Adrenal gland (tissue), 12 donors: Measurements from ENCODE around the gene METTL1. TPM values are rescaled to one million over a fixed set of nuclear protein-coding genes. Genes with fewer than 3 reads are reported as not detected.
A peak's percentile ranks its signal among the peaks of the same experiment; 100 is the strongest.

Experiments
- DNase-seq, 7 donors: peaks; one replicate each; pipeline ENCODE4 v3.0.0-alpha.2; 2019 to 2020
- H3K27ac ChIP-seq, 5 donors: fragments of 200-600 bp; sonication (generic) in 4 of 5; 1 replicate in 3 of 5; 2 replicates in 2 of 5; pipeline versions ENCODE4 v1.5.1 to v1.8.0; 2016 to 2020; ENCODE audit warnings: mild to moderate bottlenecking in 1 of 5
- H3K27me3 ChIP-seq: fragments of 200-600 bp; 2 replicates; pipeline ENCODE4 v1.8.0; 2021
- H3K36me3 ChIP-seq, 2 donors: fragments of 200-600 bp; replicated peaks in 1 of 2; 1 replicate in 1 of 2; 2 replicates in 1 of 2; pipeline versions ENCODE4 v1.5.1 to v1.8.0; 2018 to 2022
- H3K4me1 ChIP-seq, 2 donors: fragments of 200-600 bp; replicated peaks in 1 of 2; 1 replicate in 1 of 2; 2 replicates in 1 of 2; pipeline versions ENCODE4 v1.5.1 to v1.8.0; 2018 to 2021
- H3K4me3 ChIP-seq, 4 donors: fragments of 200-600 bp; sonication (generic) in 3 of 4; one replicate each; pipeline ENCODE4 v1.5.1; 2016 to 2018
- H3K9me3 ChIP-seq, 3 donors: fragments of 200-600 bp; sonication (generic) in 1 of 3; replicated peaks in 1 of 3; 1 replicate in 2 of 3; 2 replicates in 1 of 3; pipeline versions ENCODE4 v1.5.1 to v1.8.0; 2016 to 2021
- CTCF ChIP-seq, 6 experiments: fragments of 450-650 bp in 4 of 6; fragments of 200-600 bp in 2 of 6; sonication (generic) in 1 of 6; IDR thresholded peaks; 1 replicate in 5 of 6; 2 replicates in 1 of 6; pipeline versions ENCODE4 v1.5.1 to v1.8.0; 2016 to 2021; ENCODE audit warnings: antibody characterized with exemption in 6 of 6, mild to moderate bottlenecking in 2 of 6, moderate library complexity in 1 of 6
- POLR2A ChIP-seq, 2 donors: fragments of 450-650 bp; IDR thresholded peaks; one replicate each; pipeline ENCODE4 v1.6.1; 2017; ENCODE audit warnings: antibody characterized with exemption in 2 of 2, mild to moderate bottlenecking in 2 of 2, moderate library complexity in 1 of 2
- WGBS, 4 donors: extraction: QIAGEN DNeasy Blood & Tissue Kit in 2 of 4; methylation state at CpG; one replicate each; pipeline versions ENCODE4 v1.1.5 to v1.1.7; 2013 to 2017; 5-methylcytosine and 5-hydroxymethylcytosine counted together
- intact Hi-C, 2 donors: fragments of 100-400 bp; cut with DNase I; formaldehyde crosslinking; loops; one replicate each; pipeline versions ENCODE4 v1.14.1 to v1.15.0; 2022 to 2023
- polyA plus RNA-seq, 3 donors: library from polyadenylated mRNA; stranded (reverse); fragments of 200-250 nt in 2 of 3; fragments of 350-450 nt in 1 of 3; fragmentation: Illumina TruSeq in 1 of 3; extraction: RNeasy Lipid Tissue Mini Kit (QIAGEN cat#74804) in 1 of 3; gene quantifications; one replicate each; pipeline ENCODE4 v1.2.3, GENCODE V29; 2013 to 2014
- total RNA-seq, 9 donors: library from RNA; depleted of rRNA in 4 of 9; stranded (reverse); fragments of >200 nt in 4 of 9; fragments of 120-200 nt in 1 of 9; fragmentation: NEBNext Ultra II Directional in 1 of 9; extraction: Animal tissue kit (Norgen Biotek cat#: 25700) in 1 of 9; gene quantifications; one replicate each; pipeline versions ENCODE4 v1.1.0 to v1.2.4, GENCODE V29; 2013 to 2023
- donor health status: healthy with polysubstance abuse.
- donor health status: Bipolar disorder and iron deficiency.
- donor health status: DM: yes; HTN: yes; CAD: no.
- donor health status: DM: no; HTN: no; CAD: no.
- donor health status: DM: no; HTN: no; CAD: no.
- donor health status: DM: yes; HTN: yes; CAD: no.

Gene METTL1
- total and polyA plus RNA-seq, 12 donors = 4.7 to 87.8 (median 28.0) TPM

GRCh38 chr12:57739387-57739786, 32.5 kb downstream of the METTL1 start:
- H3K27ac ChIP-seq = no peak overlapping the region
- TF ChIP-seq CTCF (IDR thresholded peaks at IDR 0.05) (no peak), POLR2A (IDR thresholded peaks at IDR 0.05) (no peak)
- no peak for DNase-seq
- H3K4me1 ChIP-seq = peaks cover 14 to 25% of the 10 kb centered on the region in 2 donors
- H3K9me3 ChIP-seq = no peaks in the 10 kb centered on the region
- H3K27me3 ChIP-seq = peaks cover 44% of the 10 kb centered on the region
- 25 to 32% (median 29%) methylated on average over 7 of the region's 7 CpGs for WGBS, 4 donors
- no peaks in the 10 kb centered on the region for H3K36me3 ChIP-seq
- intact Hi-C loops = no loop called here
- H3K4me3 ChIP-seq = no peak overlapping the region

- no peaks in the 10 kb centered on the region for H3K36me3 ChIP-seq
- peaks cover 46% of the 10 kb centered on the region for H3K27me3 ChIP-seq
- DNase-seq = no peak
- no peak within 1 kb of the TSS for H3K27ac ChIP-seq
- intact Hi-C loops = no loop called here
- TF ChIP-seq CTCF (IDR thresholded peaks at IDR 0.05) (no peak), POLR2A (IDR thresholded peaks at IDR 0.05) (no peak)
- peaks cover 14 to 25% of the 10 kb centered on the region in 2 donors for H3K4me1 ChIP-seq
- H3K4me3 ChIP-seq = peak within 1 kb of the TSS in 1 of 4 donors; percentile 36
- WGBS, 4 donors = 7 to 20% (median 17%) methylated on average over 9 to 36 of the region's 36 CpGs
- H3K9me3 ChIP-seq = no peaks in the 10 kb centered on the region
Measured at GRCh38 chr12:57738661-57739237, 33.2 kb downstream of the METTL1 start, which contains the start of gene AGAP2. TSS of gene AGAP2 (minus strand) at chr12:57738742. CDS start at chr12:57738246, 496 bp downstream.

GRCh38 chr12:57737467-57738460, 34.1 kb downstream of the METTL1 start:
- TF ChIP-seq POLR2A (IDR thresholded peaks at IDR 0.05) (no peak), CTCF (IDR thresholded peaks at IDR 0.05) (no peak)
- H3K27me3 ChIP-seq = peaks cover 48% of the 10 kb centered on the region
- DNase-seq = peak in 1 of 7 donors; percentile 35
- 21 to 58% (median 24%) methylated on average over 10 to 108 of the region's 110 CpGs; no CpG with 5 or more reads in 1 of the 4 donors for WGBS, 4 donors
- H3K4me3 ChIP-seq = peak overlapping the region in 1 of 4 donors; percentile 36
- no peaks in the 10 kb centered on the region for H3K9me3 ChIP-seq
- intact Hi-C loops = no loop called here
- peaks cover 14 to 25% of the 10 kb centered on the region in 2 donors for H3K4me1 ChIP-seq
- H3K27ac ChIP-seq = no peak overlapping the region
- no peaks in the 10 kb centered on the region for H3K36me3 ChIP-seq

GRCh38 chr12:57736741-57737466, 35.0 kb downstream of the METTL1 start:
- H3K4me1 ChIP-seq = peaks cover 14 to 25% of the 10 kb centered on the region in 2 donors
- H3K4me3 ChIP-seq = no peak overlapping the region
- no peak for DNase-seq
- H3K27ac ChIP-seq = no peak overlapping the region
- intact Hi-C loops = no loop called here
- TF ChIP-seq CTCF (IDR thresholded peaks at IDR 0.05) (no peak), POLR2A (IDR thresholded peaks at IDR 0.05) (no peak)
- WGBS, 4 donors = 14 to 25% (median 17%) methylated on average over 6 to 31 of the region's 31 CpGs
- no peaks in the 10 kb centered on the region for H3K36me3 ChIP-seq
- H3K27me3 ChIP-seq = peaks cover 48% of the 10 kb centered on the region
- H3K9me3 ChIP-seq = no peaks in the 10 kb centered on the region
